ENCODE measurements around the gene HMCN2.

HMCN2 gene

GRCh38 chr9:130290291-130291181 lies 25.0 kb downstream of the HMCN2 start:
- no peak for DNase-seq (ENCODE audit: low read depth, low spot score)

GRCh38 chr9:130291474-130291873 lies 25.9 kb downstream of the HMCN2 start:
- no peak for DNase-seq (ENCODE audit: low read depth, low spot score)

- no peak for DNase-seq (ENCODE audit: low read depth, low spot score)
Observed at GRCh38 chr9:130292106-130292505, 26.5 kb downstream of the HMCN2 start.

GRCh38 chr9:130294664-130295063 lies 29.1 kb downstream of the HMCN2 start:
- DNase-seq (ENCODE audit: low read depth, low spot score): no peak

- no peak for DNase-seq (ENCODE audit: low read depth, low spot score)
Observed at GRCh38 chr9:130295431-130295830, 29.9 kb downstream of the HMCN2 start.

GRCh38 chr9:130295945-130296782 lies 30.6 kb downstream of the HMCN2 start:
- no peak for DNase-seq (ENCODE audit: low read depth, low spot score)

- no peak for DNase-seq (ENCODE audit: low read depth, low spot score)
Observed at GRCh38 chr9:130296783-130297055, 31.2 kb downstream of the HMCN2 start.

GRCh38 chr9:130297371-130297770 lies 31.8 kb downstream of the HMCN2 start:
- no peak for DNase-seq (ENCODE audit: low read depth, low spot score)

GRCh38 chr9:130298662-130299279 lies 33.2 kb downstream of the HMCN2 start:
- no peak for DNase-seq (ENCODE audit: low read depth, low spot score)

GRCh38 chr9:130299785-130300615 lies 34.4 kb downstream of the HMCN2 start:
- DNase-seq (ENCODE audit: low read depth, low spot score): no peak

GRCh38 chr9:130300739-130301138 lies 35.2 kb downstream of the HMCN2 start:
- no peak for DNase-seq (ENCODE audit: low read depth, low spot score)

- no peak for DNase-seq (ENCODE audit: low read depth, low spot score)
Observed at GRCh38 chr9:130301483-130302286, 36.1 kb downstream of the HMCN2 start.

GRCh38 chr9:130302785-130303612 lies 37.4 kb downstream of the HMCN2 start:
- DNase-seq (ENCODE audit: low read depth, low spot score): no peak

- no peak for DNase-seq (ENCODE audit: low read depth, low spot score)
Observed at GRCh38 chr9:130303613-130304055, 38.1 kb downstream of the HMCN2 start.

- DNase-seq (ENCODE audit: low read depth, low spot score): no peak
Observed at GRCh38 chr9:130304116-130304515, 38.6 kb downstream of the HMCN2 start.

- DNase-seq (ENCODE audit: low read depth, low spot score): no peak
Observed at GRCh38 chr9:130304643-130305042, 39.1 kb downstream of the HMCN2 start.

- no peak for DNase-seq (ENCODE audit: low read depth, low spot score)
Observed at GRCh38 chr9:130305381-130305780, 39.8 kb downstream of the HMCN2 start.

- no peak for DNase-seq (ENCODE audit: low read depth, low spot score)
Observed at GRCh38 chr9:130306823-130307666, 41.5 kb downstream of the HMCN2 start.

- DNase-seq (ENCODE audit: low read depth, low spot score): no peak
Observed at GRCh38 chr9:130307667-130307943, 42.0 kb downstream of the HMCN2 start.

All from activated naive CD8-positive, alpha-beta T cell treated with anti-CD3 and anti-CD28 coated beads, Interleukin-2, amount 50 U/mL, for 16 hours (primary cell).